Frontal cortex (tissue), 4 donors: ENCODE measurements around the gene NR4A3. TPM values are rescaled to one million over a fixed set of nuclear protein-coding genes. Genes with fewer than 3 reads are reported as not detected.
"Not testable (repeated sequence)": the region's sequence is repeated elsewhere in the genome, so short reads cannot be mapped to it uniquely, and the experiment has no call there.

ENCODE experiments used
- DNase-seq, 2 donors: peaks; one replicate each; pipeline ENCODE4 v3.0.0; 2012; ENCODE audit warnings: low spot score in 2 of 2
- FAIRE-seq: peaks from 2 replicates; lab custom pipeline; 2012; peaks lifted over from hg19 to GRCh38; lab: Jason Lieb, UNC
- total RNA-seq: library from RNA; depleted of rRNA; stranded (reverse); fragments of >200 nt; gene quantifications from one replicate; pipeline ENCODE4 v1.2.3, GENCODE V29; 2014
- donor health status: control.
- donor health status: control.
- donor health status: control.

NR4A3 gene
- total RNA-seq, 1 donor from 2014 or later, result 3.7 TPM

GRCh38 chr9:99828417-99829176, 6.9 kb downstream of the NR4A3 start:
- no peak for FAIRE-seq
- DNase-seq, result peak in 1 of 2 donors; percentile 30

DNA sequence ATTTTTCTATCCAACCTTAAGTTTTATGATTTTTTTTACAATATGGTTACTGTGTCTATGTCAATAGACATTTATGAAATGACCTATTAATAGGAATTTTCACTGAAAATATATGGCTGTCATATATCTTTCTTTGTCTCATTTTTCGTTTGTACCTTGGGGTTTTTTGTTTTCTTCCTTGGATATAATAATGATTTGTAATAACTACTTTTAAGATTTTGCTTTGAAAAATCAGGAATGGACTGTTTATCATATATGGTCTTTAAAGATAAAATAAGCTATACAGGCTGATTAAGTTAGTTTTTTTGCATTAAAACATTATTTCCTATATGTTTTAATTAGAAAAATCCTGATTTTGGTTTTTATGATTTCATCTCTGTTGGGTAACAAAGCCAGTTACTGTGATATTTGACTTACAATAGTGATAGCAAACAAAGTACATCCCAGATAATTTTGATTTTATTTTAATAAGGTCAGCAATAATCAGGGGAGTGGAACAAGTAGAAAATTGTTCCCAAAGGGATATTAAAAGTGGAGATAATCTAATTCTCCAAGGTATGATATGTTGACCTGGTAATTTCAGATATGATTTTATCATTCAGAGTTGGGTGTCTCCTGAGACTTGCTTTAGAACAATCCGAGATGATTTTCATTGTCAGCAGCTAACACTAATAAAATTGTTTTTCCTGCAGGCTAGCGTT, 10.3 kb downstream of the NR4A3 start:
- DNase-seq (no peak), FAIRE-seq (no peak)

GRCh38 chr9:99832558-99832864, 10.8 kb downstream of the NR4A3 start:
- DNase-seq (no peak), FAIRE-seq (no peak)

DNA sequence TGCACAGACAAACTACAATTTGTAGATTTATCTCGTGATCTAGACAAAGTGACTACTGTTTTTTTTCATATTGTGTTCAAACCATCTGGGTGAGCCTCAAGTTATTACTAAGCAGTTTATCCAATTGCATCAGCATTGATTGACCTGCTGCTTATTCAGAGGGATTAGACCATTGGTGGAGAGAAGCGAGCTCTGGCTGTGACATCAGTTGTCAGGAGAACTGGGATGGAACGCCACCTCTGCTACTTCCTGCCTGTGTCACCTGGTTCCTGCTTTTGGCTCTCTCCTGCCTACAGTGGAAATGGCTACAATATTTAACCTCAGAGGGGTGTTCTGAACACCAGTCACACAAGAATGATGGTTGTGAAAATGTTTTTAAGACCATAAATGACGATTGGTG, 12.1 kb downstream of the NR4A3 start:
- FAIRE-seq (no peak), DNase-seq (no peak)

DNA sequence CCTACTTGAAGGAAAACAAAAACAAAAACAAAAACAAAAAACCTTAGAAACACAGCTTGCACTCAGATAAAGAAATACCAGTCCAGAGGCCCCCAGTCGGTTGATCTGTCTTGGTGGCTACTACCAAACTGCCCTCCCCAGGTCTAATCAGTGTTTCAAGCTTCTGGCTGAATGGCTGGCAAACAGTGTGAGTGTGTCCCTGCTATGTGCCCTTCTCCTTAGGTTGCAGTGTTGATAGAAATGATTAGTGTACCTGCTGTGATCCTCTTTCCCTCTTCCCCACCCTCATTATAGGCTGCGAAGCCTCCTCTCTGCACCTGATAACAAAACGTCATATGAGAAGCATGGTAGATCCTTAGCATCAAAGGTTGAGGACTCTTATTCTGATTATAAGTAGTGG, 12.8 kb downstream of the NR4A3 start:
- DNase-seq, result no peak
- no peak for FAIRE-seq

GRCh38 chr9:99835142-99835541, 13.5 kb downstream of the NR4A3 start:
- FAIRE-seq, result no peak
- DNase-seq, result no peak

DNA sequence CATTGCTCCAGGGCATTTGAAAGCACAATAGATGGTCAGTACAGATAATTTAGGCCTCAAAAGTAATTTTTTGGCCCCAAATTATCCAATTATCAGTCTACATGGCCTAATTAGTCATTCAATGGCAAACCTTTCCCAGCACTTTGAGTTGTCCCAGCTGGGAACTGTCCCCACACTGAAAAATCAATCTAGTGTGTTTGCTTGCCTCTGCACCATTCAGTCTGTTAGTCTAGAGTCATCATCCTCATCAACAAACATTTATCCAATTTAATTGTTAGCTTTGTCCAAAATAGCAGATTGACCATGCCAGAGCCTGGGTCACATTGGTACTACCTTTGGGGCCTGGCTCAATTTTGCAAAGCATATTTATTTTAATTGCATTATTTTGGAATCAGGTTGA, 13.9 kb downstream of the NR4A3 start:
- no peak for FAIRE-seq
- no peak for DNase-seq

DNA sequence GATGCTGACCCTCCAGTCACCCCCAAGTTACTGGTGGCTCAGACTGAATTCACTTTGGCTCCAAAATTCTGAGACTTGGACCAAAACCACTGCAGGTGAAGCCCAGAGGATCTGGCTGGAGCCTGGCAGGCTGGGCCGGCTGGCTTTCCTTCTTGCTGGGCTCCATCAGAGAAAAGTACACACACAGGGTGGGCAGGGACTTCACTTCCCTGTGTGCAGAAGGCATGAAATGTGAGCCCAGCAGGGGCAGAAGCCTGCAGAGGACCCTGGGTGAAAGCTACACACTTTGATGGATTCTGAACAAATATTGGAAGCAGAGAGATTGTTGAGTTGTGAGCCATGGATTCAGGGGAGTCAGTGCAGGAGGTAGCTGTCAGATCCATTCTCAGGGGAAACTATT, 18.4 kb downstream of the NR4A3 start:
- FAIRE-seq (no peak), DNase-seq (no peak)

DNA sequence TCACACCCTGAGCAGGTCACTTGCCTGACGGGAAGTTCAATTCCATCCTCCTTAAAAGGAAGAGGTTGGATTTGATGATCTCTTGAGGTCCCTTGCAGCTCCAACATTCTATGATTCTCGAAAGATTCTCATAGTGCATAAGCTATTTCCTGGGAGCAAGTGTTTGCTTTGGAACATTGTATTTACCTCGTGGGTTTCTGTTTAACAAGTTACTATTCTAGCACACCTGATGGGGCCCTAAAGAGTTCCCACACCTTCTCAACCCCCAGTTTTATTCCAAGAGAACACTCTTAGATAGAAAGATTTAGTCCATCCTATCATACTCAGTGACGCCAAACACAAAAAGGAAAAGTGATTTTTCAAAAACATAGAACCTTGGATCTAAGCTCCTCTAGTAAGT, 23.4 kb downstream of the NR4A3 start:
- FAIRE-seq (no peak), DNase-seq (no peak)

DNA sequence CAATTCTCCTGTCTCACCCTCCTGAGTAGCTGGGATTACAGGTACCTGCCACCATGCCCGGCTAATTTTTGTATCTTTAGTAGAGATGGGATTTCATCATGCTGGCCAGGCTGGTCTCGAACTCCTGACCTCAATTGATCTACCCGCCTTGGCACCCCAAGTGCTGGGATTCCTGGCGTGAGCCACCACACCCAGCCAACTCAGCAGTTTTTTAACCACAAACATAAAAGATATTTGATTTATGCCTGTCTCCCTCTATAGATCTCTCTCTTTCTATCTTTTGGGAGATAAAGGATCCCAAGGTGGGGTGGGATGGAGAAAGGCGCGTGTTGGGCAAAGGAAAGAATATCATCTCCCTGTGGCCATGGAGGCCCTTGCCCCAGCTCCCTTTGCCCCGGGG, 26.8 kb downstream of the NR4A3 start:
- FAIRE-seq (no peak), DNase-seq (no peak)

GRCh38 chr9:99850736-99851499, 29.2 kb downstream of the NR4A3 start:
- no peak for FAIRE-seq
- DNase-seq, result no peak

DNA sequence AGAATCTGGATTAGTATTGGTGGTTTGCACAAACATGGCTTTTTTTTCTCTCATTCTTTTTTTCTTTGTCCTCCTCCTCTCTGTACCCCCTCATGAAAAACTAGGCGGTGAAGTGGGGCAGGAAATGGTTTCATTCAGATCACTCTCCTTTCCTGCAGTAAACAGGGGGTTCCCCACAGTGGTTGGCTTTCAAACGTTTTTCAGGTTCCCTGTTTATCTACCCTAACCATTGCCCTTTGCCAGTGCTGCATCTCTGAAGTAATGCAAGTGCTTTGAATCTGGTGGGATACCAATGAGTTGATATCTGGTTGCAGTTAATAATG, 29.8 kb downstream of the NR4A3 start:
- DNase-seq (no peak), FAIRE-seq (no peak)

DNA sequence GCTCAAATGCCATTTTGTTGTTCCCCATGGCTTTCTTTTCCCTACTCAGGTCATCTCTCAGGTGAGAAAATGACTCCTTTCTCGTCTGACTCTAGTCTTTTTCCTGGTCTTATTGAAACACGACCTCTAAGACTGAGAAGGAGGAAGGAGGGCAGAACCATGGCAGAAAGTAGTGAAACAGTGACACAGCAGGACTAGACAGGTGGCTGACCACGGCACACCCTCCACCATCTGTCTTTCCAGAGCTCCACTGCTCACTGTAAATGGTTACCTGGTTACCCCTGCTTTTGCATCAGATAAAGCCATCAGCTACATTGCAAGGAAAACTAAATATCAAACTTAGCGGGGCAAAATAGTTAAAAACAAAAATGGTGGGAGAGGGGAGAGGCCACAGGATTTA, 30.9 kb downstream of the NR4A3 start:
- DNase-seq (no peak), FAIRE-seq (no peak)

DNA sequence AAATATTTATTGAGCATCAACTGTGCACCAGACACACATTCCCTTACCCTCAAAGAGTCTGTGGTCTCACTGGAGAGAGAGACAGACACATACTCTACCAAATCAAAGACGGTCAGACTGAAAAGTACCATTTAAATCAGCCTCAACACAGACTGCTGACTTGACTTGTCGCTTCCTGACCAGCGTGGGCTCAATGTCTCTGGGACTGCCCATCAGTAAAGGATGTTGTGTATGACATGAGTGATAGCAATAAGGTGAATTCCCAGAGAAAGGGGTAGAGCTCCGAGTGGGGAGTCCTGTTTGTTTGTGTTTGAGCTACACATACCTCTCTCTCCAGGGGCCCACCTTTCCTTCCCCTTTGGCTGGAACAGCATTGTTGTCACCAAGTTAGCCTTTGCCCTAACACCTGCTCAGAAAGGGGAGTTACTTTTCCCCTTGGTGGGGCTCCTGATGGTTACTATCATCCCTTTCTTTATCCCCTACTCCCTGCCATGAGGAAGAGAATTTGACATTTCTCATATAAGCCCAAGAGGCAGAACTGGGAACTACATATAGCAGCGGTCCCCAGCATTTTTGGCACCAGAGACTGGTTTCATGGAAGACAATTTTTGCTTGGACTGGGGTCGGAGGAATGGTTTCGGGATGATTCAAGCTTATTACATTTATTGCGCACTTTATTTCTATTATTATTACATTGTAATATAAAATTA, 33.9 kb downstream of the NR4A3 start:
- DNase-seq (no peak), FAIRE-seq (no peak)

DNA sequence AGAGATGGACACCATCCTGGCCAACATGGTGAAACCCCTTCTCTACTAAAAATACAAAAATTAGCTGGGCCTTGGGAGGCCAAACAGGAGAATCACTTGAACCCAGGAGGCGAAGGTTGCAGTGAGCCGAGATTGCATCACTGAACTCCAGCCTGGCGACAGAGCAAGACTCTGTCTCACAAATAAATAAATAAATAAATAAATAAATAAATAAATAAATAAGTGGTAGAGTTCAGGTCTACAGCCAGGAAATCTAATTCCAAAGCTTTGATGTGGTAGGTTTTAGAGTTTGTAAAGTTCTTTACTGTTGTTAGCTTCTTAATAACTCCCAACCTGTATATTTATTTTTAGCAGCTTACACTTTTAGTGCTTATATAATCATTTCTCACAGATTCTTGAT, 35.9 kb downstream of the NR4A3 start:
- not testable (repeated sequence) for DNase-seq, FAIRE-seq

- FAIRE-seq, result no peak
- no peak for DNase-seq
Observed at GRCh38 chr9:99858087-99858486, 36.4 kb downstream of the NR4A3 start.

GRCh38 chr9:99859243-99859980, 37.7 kb downstream of the NR4A3 start:
- FAIRE-seq, result no peak

GRCh38 chr9:99860266-99860665, 38.6 kb downstream of the NR4A3 start:
- DNase-seq (no peak), FAIRE-seq (no peak)

More at GRCh38 chr9:99859243-99859980, 37.7 kb downstream of the NR4A3 start:
- DNase-seq, result no peak

GRCh38 chr9:99863955-99864354, 42.3 kb downstream of the NR4A3 start:
- DNase-seq (no peak), FAIRE-seq (no peak)

GRCh38 chr9:99866398-99866797, 44.7 kb downstream of the NR4A3 start:
- DNase-seq, result no peak
- no peak for FAIRE-seq
